Mesothelial cell of epicardium (in vitro differentiated cells): ENCODE results near the gene IFIT3. TPM values are rescaled to one million over a fixed set of nuclear protein-coding genes. Genes with fewer than 3 reads are reported as not detected.

ENCODE experiments used
- DNase-seq, 2 experiments: peaks; one replicate each; pipeline ENCODE4 v3.0.0; 2021; ENCODE audit warnings: low spot score in 2 of 2; ENCODE audit not compliant: unreplicated experiment in 2 of 2
- H3K27ac Mint-ChIP-seq: 2 replicates; pipeline ENCODE4 v1.8.0; 2021; ENCODE audit warnings: mixed read lengths
- H3K27me3 Mint-ChIP-seq: 2 replicates; pipeline ENCODE4 v1.8.0; 2021; ENCODE audit warnings: low read depth, mixed read lengths
- H3K36me3 Mint-ChIP-seq: 2 replicates; pipeline ENCODE4 v1.8.0; 2021; ENCODE audit warnings: mixed read lengths
- H3K4me1 Mint-ChIP-seq: 2 replicates; pipeline ENCODE4 v1.8.0; 2021; ENCODE audit warnings: mixed read lengths
- H3K4me3 Mint-ChIP-seq: 2 replicates; pipeline ENCODE4 v1.8.0; 2021; ENCODE audit warnings: mild to moderate bottlenecking, moderate library complexity, mixed read lengths
- H3K9me3 Mint-ChIP-seq: 2 replicates; pipeline ENCODE4 v1.8.0; 2021; ENCODE audit warnings: mixed read lengths
- CTCF ChIP-seq: fragments of 200-600 bp; sonication (generic); IDR thresholded peaks from one replicate; pipeline ENCODE4 v1.5.0; 2021; ENCODE audit warnings: antibody characterized with exemption; ENCODE audit not compliant: unreplicated experiment
- total RNA-seq: library from RNA; stranded (reverse); gene quantifications from 3 replicates; pipeline ENCODE4 v1.2.1, GENCODE V29; 2021

The IFIT3 gene
- total RNA-seq, 1 donor from 2014 or later: 17.8 TPM

GRCh38 chr10:89360157-89360556 lies 32.4 kb downstream of the IFIT3 start:
- Mint-ChIP-seq H3K36me3 (no peaks in the 10 kb centered on the region), H3K4me1 (peaks cover 30% of the 10 kb centered on the region), H3K4me3 (no peak overlapping the region), H3K27ac (no peak overlapping the region), H3K27me3 (no peaks in the 10 kb centered on the region), H3K9me3 (no peaks in the 10 kb centered on the region)
- no peak for TF ChIP-seq CTCF
- DNase-seq: no peak

- H3K27ac Mint-ChIP-seq: no peak overlapping the region
- H3K4me1 Mint-ChIP-seq: peaks cover 24% of the 10 kb centered on the region
- TF ChIP-seq CTCF: no peak
- H3K4me3 Mint-ChIP-seq: no peak overlapping the region
- H3K27me3 Mint-ChIP-seq: no peaks in the 10 kb centered on the region
- H3K9me3 Mint-ChIP-seq: peaks cover 5% of the 10 kb centered on the region
- DNase-seq: no peak
- no peaks in the 10 kb centered on the region for H3K36me3 Mint-ChIP-seq
These were observed 35.1 kb downstream of the IFIT3 start for GRCh38 chr10:89362929-89363328.

GRCh38 chr10:89363729-89364442 lies 36.1 kb downstream of the IFIT3 start:
- Mint-ChIP-seq H3K27me3 (no peaks in the 10 kb centered on the region), H3K4me3 (no peak overlapping the region), H3K9me3 (peaks cover 5% of the 10 kb centered on the region), H3K36me3 (no peaks in the 10 kb centered on the region), H3K4me1 (peaks cover 30% of the 10 kb centered on the region), H3K27ac (no peak overlapping the region)
- no peak for TF ChIP-seq CTCF
- no peak for DNase-seq

- no peaks in the 10 kb centered on the region for H3K36me3 Mint-ChIP-seq
- no peak for TF ChIP-seq CTCF
- H3K9me3 Mint-ChIP-seq: peaks cover 5% of the 10 kb centered on the region
- DNase-seq: no peak
- H3K4me3 Mint-ChIP-seq: no peak overlapping the region
- no peaks in the 10 kb centered on the region for H3K27me3 Mint-ChIP-seq
- peaks cover 35% of the 10 kb centered on the region for H3K4me1 Mint-ChIP-seq
- peak overlapping the region; percentile 8 for H3K27ac Mint-ChIP-seq
These were observed 36.7 kb downstream of the IFIT3 start for GRCh38 chr10:89364531-89364930.

GRCh38 chr10:89367529-89367928 lies 39.7 kb downstream of the IFIT3 start:
- Mint-ChIP-seq H3K27me3 (no peaks in the 10 kb centered on the region), H3K4me1 (peaks cover 28% of the 10 kb centered on the region), H3K36me3 (no peaks in the 10 kb centered on the region), H3K27ac (peak overlapping the region; percentile 28), H3K4me3 (no peak overlapping the region), H3K9me3 (peaks cover 5% of the 10 kb centered on the region)
- no peak for DNase-seq
- no peak for TF ChIP-seq CTCF
